ENCODE data around the gene RPL34. TPM values are rescaled to one million over a fixed set of nuclear protein-coding genes. Genes with fewer than 3 reads are reported as not detected.

RPL34 gene
- polyA plus RNA-seq, 3 donors, result 1,490 to 2,624 (median 1,519) TPM

- peaks cover 46 to 47% of the 10 kb centered on the region in 2 donors for H3K36me3 ChIP-seq (replicated peaks in 1 of 2; ENCODE audit: control insufficient read depth in 1 of 2, insufficient read depth in 2 of 2, low read length in 2 of 2)
- Mint-ChIP-seq H3K4me3 (peak overlapping the region; percentile 88 to 90), H3K36me3 (peaks cover 42 to 50% of the 10 kb centered on the region in 2 donors), H3K27me3 (ENCODE audit: low read depth in 3 of 3) (no peaks in the 10 kb centered on the region), H3K9me3 (peaks cover 0 to 5% (median 0%) of the 10 kb centered on the region in 7 donors), H3K4me1 (peaks cover 23% of the 10 kb centered on the region), H3K27ac (peak overlapping the region; percentile 90 to 95 (median 93))
- no peaks in the 10 kb centered on the region for H3K27me3 ChIP-seq (ENCODE audit: control insufficient read depth in 2 of 2, insufficient read depth in 2 of 2, low read length in 2 of 2)
- intact Hi-C loops (cut with micrococcal nuclease), result loop anchor here (2.0 kb wide), 1 partner anchor 30 kb away; the partner anchor contains the start of gene OSTC (in 2 of the 2)
- 9% methylated on average over 9 of the region's 23 CpGs for WGBS (ENCODE audit: insufficient coverage)
- peak overlapping the region; percentile 71 for H3K4me2 ChIP-seq (replicated peaks; ENCODE audit: extremely low read depth, low read length, poor library complexity, severe bottlenecking)
- peak overlapping the region; percentile 92 to 93 for H3K27ac ChIP-seq (ENCODE audit: low read depth in 1 of 2, low read length in 2 of 2)
- TF ChIP-seq CTCF (IDR thresholded peaks at IDR 0.05), result no peak
- H3K4me3 ChIP-seq (replicated peaks in 1 of 3; ENCODE audit: low read depth in 2 of 3, low read length in 3 of 3), result peak overlapping the region; percentile 90 to 100 (median 96)
- peaks cover 43% of the 10 kb centered on the region for H3K79me2 ChIP-seq (ENCODE audit: insufficient read depth, low read length)
- DNase-seq, result no peak
- peaks cover 16 to 18% of the 10 kb centered on the region in 2 donors for H3K4me1 ChIP-seq (ENCODE audit: control insufficient read depth in 1 of 2, insufficient read depth in 2 of 2, low read length in 2 of 2)
- no peaks in the 10 kb centered on the region for H3K9me3 ChIP-seq (replicated peaks in 1 of 2; ENCODE audit: control insufficient read depth in 1 of 2, insufficient read depth in 1 of 2, low read length in 2 of 2)
- peaks cover 28% of the 10 kb centered on the region for H4K20me1 ChIP-seq (ENCODE audit: insufficient read depth, low read length)
- peak overlapping the region; percentile 90 for H2AFZ ChIP-seq (ENCODE audit: insufficient read depth, low read depth, low read length, poor library complexity, severe bottlenecking)
- peak overlapping the region; percentile 83 for H3K9ac ChIP-seq (ENCODE audit: insufficient read depth, low read length, poor library complexity, severe bottlenecking)
Observed at GRCh38 chr4:108620933-108621905, 843 bp downstream of the RPL34 start.

GRCh38 chr4:108622022-108622421 lies 1.6 kb downstream of the RPL34 start:
- Mint-ChIP-seq H3K36me3 (peaks cover 46 to 52% of the 10 kb centered on the region in 2 donors), H3K27ac (no peak overlapping the region), H3K27me3 (ENCODE audit: low read depth in 3 of 3) (no peaks in the 10 kb centered on the region), H3K4me1 (peaks cover 23% of the 10 kb centered on the region), H3K4me3 (no peak overlapping the region), H3K9me3 (peaks cover 0 to under 1% (median 0%) of the 10 kb centered on the region in 7 donors)
- Histone ChIP-seq H4K20me1 (ENCODE audit: insufficient read depth, low read length) (peaks cover 30% of the 10 kb centered on the region), H3K27ac (ENCODE audit: low read depth in 1 of 2, low read length in 2 of 2) (no peak overlapping the region), H3K4me3 (replicated peaks in 1 of 3; ENCODE audit: low read depth in 2 of 3, low read length in 3 of 3) (no peak overlapping the region), H3K4me1 (ENCODE audit: control insufficient read depth in 1 of 2, insufficient read depth in 2 of 2, low read length in 2 of 2) (peaks cover 16 to 18% of the 10 kb centered on the region in 2 donors), H3K9me3 (replicated peaks in 1 of 2; ENCODE audit: control insufficient read depth in 1 of 2, insufficient read depth in 1 of 2, low read length in 2 of 2) (no peaks in the 10 kb centered on the region), H3K27me3 (ENCODE audit: control insufficient read depth in 2 of 2, insufficient read depth in 2 of 2, low read length in 2 of 2) (no peaks in the 10 kb centered on the region), H3K9ac (ENCODE audit: insufficient read depth, low read length, poor library complexity, severe bottlenecking) (no peak overlapping the region), H2AFZ (ENCODE audit: insufficient read depth, low read depth, low read length, poor library complexity, severe bottlenecking) (no peak overlapping the region), H3K79me2 (ENCODE audit: insufficient read depth, low read length) (peaks cover 43% of the 10 kb centered on the region), H3K4me2 (replicated peaks; ENCODE audit: extremely low read depth, low read length, poor library complexity, severe bottlenecking) (no peak overlapping the region), H3K36me3 (replicated peaks in 1 of 2; ENCODE audit: control insufficient read depth in 1 of 2, insufficient read depth in 2 of 2, low read length in 2 of 2) (peaks cover 54 to 55% of the 10 kb centered on the region in 2 donors)
- DNase-seq, result no peak
- no peak for TF ChIP-seq CTCF (IDR thresholded peaks at IDR 0.05)
- intact Hi-C loops (cut with micrococcal nuclease), result no loop called here
- WGBS (ENCODE audit: insufficient coverage), result 100% methylated on average over 2 of the region's 4 CpGs

All from CD14-positive monocyte (primary cell).